GM10847 (cell line): ENCODE results near the gene HSF2BP.

Experiments
- POLR2A ChIP-seq: IDR thresholded peaks from 2 replicates; pipeline ENCODE4 v1.6.1; 2011; ENCODE audit not compliant: insufficient read length; ENCODE audit errors: extremely low read depth

Gene HSF2BP

GRCh38 chr21:43599728-43600127 lies 59.6 kb downstream of the HSF2BP start:
- TF ChIP-seq POLR2A, result no peak

GRCh38 chr21:43598416-43599120 lies 60.7 kb downstream of the HSF2BP start:
- no peak for TF ChIP-seq POLR2A

GRCh38 chr21:43597540-43598250 lies 61.6 kb downstream of the HSF2BP start:
- TF ChIP-seq POLR2A, result no peak

- TF ChIP-seq POLR2A, result no peak
Measured at GRCh38 chr21:43597052-43597451, 62.2 kb downstream of the HSF2BP start.

- no peak for TF ChIP-seq POLR2A
Measured at GRCh38 chr21:43596616-43597015, 62.7 kb downstream of the HSF2BP start.

GRCh38 chr21:43593078-43593477 lies 66.2 kb downstream of the HSF2BP start:
- TF ChIP-seq POLR2A, result no peak

- no peak for TF ChIP-seq POLR2A
Measured at GRCh38 chr21:43591571-43591970, 67.7 kb downstream of the HSF2BP start.

GRCh38 chr21:43590194-43590593 lies 69.1 kb downstream of the HSF2BP start:
- no peak for TF ChIP-seq POLR2A

GRCh38 chr21:43588957-43589356 lies 70.3 kb downstream of the HSF2BP start:
- TF ChIP-seq POLR2A, result no peak

- TF ChIP-seq POLR2A, result no peak
Measured at GRCh38 chr21:43585924-43586413, 73.3 kb downstream of the HSF2BP start.

GRCh38 chr21:43585514-43585913 lies 73.8 kb downstream of the HSF2BP start:
- no peak for TF ChIP-seq POLR2A

- TF ChIP-seq POLR2A, result no peak
Measured at GRCh38 chr21:43581453-43581852, 77.8 kb downstream of the HSF2BP start.

GRCh38 chr21:43578677-43579303 lies 80.5 kb downstream of the HSF2BP start:
- no peak for TF ChIP-seq POLR2A

- TF ChIP-seq POLR2A, result no peak
Measured at GRCh38 chr21:43575473-43575844, 83.8 kb downstream of the HSF2BP start.

GRCh38 chr21:43574741-43575472 lies 84.4 kb downstream of the HSF2BP start:
- TF ChIP-seq POLR2A, result no peak
